HG02943 (cell line): ENCODE data around the gene PPP1R13B.
"Not testable (repeated sequence)": the region's sequence is repeated elsewhere in the genome, so short reads cannot be mapped to it uniquely, and the experiment has no call there.

Experiments used
- ATAC-seq: cut with Tn5 transposase; IDR thresholded peaks from one replicate; pipeline ENCODE4 v1.9.1; 2021; ENCODE audit warnings: mild to moderate bottlenecking, low read depth, moderate library complexity; ENCODE audit not compliant: unreplicated experiment

Gene PPP1R13B

DNA sequence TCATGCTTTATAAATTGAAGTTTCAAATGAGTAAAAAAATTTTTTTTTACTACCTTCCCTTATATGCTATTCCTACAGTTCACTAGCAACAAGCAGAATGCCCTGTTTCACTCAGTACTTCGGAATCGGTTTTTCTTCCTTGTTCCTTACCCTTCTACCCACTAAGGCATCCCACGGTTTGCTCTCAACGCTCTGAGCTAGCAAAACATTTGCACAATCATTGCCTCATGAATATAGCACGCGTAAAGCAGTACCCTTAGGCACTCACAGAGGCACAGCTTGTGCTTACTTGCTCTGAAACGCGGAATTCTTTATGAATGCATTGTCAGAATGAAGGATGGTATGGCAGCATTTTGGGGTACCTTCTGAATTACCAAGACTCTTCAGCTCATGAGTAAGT lies 45.0 kb downstream of the PPP1R13B start:
- ATAC-seq: no peak

DNA sequence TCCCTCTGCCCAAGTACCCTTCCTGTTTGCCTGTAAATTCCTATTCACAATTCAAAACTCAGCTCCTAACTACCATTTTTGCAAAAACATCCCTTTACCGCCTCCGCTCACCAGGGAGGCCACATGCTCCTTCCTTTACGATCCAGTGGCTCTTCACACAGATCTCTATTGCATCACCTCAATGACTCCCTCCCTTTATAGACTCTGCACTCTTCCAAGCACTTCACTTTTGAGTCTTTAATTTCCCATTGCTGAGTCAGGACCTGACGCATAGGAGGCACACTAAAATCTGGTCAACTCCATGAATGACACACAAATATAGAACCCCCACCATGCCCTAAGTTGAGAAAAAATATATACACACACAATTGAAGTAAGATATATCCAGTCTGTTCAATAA lies 45.9 kb downstream of the PPP1R13B start:
- ATAC-seq: no peak

DNA sequence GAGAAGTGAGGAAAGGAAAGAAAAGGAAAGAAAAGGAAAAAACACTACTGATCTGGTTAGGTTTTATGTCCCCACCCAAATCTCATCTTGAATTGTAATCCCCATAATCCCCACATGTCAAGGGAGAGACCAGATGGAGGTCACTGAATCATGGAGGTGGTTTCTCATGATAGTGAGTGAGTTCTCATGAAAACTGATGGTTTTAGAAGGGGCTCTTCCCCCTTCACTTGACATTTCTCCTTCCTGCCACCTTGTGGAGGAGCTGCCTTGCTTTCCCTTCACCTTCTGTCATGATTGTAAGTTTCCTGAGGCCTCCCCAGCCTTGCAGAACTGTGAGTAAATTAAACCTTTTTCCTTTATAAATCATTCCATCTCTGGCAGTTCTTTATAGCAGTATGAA lies 54.2 kb downstream of the PPP1R13B start:
- not testable (repeated sequence) for ATAC-seq

DNA sequence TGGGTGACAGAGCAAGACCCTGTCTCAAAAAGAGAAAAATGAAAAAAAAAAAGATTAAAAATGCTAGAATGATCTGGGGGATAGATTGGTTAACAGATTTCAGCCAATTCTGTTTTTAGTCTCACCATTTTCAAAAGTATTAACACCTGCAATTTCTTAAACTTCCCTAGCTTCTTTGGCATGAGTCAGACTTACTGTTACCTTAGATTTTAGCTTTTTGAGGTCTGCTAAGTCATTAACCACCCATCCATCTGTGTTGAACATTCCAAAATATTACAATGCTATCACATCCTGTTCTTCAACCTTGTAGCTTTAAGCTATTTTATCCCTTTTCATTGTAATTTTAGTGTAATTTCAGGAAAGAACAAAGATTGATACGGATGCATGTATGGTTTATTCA lies 59.3 kb downstream of the PPP1R13B start:
- no peak for ATAC-seq

- ATAC-seq: no peak
These were observed 65.0 kb downstream of the PPP1R13B start for GRCh38 chr14:103782376-103782775.

DNA sequence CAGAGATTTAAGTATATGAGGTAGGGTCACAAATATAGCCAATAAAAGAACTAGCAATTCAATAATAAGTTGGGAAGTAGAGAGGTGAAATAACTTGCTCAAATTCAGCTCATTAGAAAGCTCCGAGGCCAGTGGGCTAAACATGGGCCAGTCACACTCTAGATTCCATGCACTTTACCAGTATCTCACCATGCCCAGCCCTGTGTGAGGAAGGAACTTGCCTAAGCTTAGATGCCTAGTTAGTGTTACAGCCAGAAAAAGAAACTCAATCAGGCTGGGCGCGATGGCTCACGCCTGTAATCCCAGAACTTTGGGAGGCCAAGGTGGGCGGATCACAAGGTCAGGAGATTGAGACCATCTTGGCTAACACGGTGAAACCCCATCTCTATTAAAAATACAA lies 71.1 kb downstream of the PPP1R13B start:
- not testable (repeated sequence) for ATAC-seq

DNA sequence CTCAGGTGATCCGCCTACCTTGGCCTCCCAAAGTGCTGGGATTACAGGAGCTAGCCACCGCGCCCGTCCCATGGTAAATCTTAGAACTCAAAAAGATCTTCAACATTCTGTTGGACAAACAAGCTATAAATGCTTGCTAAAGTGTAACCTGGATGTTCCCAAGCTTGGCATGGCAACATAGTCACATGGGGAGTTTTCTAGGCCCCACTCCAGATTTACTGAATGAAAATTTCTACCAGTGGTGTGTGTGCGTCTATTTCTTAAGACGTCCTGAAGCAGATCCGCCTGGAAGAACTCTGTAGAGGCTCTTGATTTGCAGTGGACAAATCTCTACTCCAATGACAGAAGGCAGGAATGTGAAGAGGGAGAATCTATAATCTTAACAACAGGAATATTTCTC lies 71.9 kb downstream of the PPP1R13B start:
- no peak for ATAC-seq

DNA sequence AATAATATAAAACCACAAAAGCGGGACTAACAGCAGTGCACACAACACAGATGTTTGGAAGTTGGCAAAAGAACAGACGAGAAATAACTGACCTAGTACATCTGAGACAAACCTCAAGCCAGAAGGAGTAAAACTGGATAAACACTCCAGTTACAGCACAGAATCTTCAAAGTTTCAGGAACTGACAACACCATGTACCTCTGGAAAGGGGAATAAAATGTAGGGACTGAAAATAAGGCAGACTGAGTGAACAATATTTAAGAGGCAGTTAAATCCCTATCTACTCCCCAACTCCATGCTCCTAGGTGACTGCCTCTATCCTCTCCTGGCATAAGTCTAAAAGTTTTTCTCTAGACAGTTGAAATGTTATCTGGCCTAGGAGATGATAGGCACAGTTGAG lies 73.9 kb downstream of the PPP1R13B start:
- ATAC-seq: no peak

DNA sequence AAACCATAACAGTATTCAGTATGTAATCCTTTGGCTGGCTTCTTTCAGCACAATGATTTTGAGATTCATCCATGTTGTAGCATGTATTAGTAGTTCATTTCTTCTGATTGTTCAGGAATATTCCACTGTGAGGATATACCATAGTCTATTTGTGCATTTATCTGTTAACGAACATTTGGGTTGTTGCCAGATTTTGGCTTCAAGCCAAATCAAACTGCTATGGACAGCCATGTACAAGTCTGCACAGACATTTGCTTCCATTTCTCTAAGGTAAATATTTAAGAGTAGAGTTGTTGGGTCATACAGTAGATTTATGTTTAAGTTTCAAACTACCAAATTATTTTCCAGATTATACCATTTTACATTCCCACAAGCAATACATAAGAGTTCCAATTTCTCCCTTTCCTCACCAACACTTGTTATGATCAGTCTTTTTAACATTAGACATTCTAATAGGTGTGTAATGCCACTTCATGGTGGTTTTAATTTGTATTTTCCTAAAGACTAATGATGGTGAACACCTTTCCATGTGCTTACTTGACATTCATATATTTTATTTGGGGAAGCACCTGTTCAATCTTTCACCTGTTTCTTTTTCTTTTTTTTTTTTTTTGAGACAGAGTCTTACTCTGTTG lies 75.2 kb downstream of the PPP1R13B start:
- ATAC-seq: no peak

- no peak for ATAC-seq
These were observed 76.5 kb downstream of the PPP1R13B start for GRCh38 chr14:103770902-103771301.

- ATAC-seq: no peak
These were observed 76.9 kb downstream of the PPP1R13B start for GRCh38 chr14:103770500-103770899.

DNA sequence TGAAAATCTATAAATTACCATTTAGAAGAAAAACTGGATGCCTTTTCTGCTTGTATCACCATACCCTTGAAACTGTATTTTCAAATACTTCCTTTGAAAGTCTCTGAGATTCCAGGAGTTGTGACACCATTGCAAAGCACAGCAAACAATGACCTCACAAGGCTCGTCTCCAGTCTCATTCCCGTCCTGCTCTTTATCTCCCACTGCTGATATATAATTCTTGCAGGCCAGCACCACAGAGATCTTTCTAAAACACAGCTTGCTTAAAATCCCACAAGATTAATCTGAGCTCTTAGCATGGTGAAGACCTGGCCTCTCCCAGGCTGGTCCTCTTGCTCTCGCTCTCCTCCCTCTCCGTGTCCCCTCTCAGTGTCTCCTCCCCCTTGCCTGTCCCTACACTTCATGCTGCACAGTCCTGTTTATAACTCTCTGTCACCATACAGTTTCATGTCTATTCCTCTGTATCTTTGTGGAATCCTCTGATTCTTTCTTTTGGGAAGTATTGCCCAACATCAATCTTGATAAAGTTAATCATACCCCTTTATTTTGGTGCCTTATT lies 80.0 kb downstream of the PPP1R13B start:
- ATAC-seq: no peak

DNA sequence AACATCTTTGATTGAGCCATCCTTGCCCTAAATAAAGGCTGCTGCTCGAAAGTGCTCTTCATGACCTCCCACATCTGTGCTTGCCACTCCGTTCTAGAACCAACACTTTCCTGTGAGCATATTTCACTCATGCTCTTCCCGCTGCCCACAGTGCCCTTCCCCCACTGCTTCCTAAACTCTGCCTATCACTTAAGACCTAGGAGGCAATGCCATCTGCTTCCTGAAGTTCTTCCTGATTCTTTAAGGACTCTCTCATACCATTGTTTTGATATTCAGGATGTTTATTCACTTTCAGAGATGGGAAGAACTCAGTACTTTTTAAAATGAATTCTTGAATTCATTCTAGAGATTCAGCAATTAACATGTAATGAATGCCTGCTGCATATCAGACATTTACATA lies 81.8 kb downstream of the PPP1R13B start:
- ATAC-seq: no peak

- peak; percentile 78 for ATAC-seq
These were observed 83.5 kb downstream of the PPP1R13B start for GRCh38 chr14:103763730-103764488.

GRCh38 chr14:103762541-103762940 lies 84.8 kb downstream of the PPP1R13B start:
- no peak for ATAC-seq

DNA sequence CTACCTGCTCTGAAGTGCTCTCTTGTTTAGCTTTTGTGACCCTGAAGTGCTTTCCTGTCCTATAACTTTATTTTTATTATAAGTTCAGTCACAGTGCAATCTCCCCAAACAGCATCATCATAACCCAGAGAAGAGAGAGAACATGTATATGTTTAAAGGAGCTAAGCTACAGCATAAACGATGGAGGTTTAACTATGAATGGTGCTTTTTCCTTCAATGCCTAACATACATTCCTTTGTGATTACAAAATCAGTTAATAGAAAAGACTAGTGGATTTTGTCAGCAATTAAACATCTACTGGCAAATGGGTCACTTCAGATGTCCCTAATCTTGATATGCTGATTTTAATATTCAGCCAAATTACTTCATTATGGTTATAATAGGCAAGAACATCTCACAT lies 85.3 kb downstream of the PPP1R13B start:
- ATAC-seq: no peak

DNA sequence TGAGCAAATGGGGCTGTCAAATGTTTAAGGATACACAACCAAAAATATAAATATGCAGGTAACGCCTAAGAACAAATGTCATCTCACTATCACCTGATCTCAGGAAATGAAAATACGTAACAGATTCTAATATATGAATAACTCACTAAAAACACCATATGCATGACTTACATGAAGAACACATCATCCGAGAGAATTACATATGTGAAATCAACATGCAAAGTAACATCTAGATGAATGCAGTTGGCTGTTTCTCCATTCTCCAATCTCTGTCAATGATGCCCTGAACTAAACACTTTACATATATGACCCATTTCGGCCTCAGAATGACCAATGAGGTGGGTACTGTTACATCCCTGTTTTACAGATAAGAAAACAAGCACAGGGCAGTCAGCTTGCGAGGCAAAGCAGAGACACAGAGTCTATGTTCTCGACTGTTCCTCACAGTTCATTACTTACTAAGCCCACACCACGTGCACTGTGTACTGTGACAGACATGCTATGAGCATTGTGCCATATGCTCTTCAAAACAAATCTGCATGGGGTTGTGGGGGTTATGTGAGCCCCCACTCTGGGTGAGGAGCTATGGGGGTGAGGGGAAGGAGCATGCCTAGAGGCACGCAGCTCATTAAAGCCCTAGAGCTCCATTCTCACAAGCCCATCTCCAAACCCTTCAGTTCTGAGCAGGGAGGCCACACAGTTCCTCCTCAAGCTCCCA lies 89.2 kb downstream of the PPP1R13B start:
- ATAC-seq: no peak

DNA sequence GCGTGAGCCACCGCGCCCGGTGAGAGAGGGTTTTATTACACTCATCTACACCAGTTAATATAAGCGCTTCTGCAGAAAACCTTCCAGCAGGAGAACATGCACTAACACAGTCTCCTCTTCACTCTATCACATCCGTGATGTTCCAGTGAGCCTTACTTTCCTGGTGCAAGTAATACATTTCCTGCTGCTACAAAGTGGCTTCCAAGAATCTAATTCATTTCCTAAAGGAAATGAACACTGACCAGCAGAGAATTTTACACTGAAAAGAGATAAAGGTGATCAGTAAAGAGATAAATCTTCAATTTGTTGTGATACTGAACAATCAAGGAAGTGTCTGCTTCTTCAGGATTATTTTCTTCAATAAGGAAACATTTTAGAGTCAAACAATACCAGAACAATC lies 92.3 kb downstream of the PPP1R13B start:
- no peak for ATAC-seq

DNA sequence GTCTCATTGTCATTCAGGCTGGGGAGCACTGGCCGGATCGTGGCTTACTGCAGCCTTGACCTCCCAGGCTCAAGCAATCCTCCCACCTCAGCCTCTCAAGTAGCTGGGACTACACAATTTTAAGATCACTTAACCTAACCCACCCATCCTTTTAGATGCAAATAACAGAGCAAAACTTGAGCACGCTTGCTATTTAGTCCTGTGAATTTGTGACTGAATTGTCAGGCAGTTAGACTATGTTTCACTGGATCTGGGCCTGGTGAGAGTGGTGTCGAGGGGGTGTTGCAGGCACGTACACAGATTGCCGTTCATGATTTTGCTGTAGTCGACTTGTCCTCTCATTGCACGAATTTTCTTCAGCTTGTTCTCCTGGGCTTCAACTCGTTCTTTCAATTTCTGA lies 93.6 kb downstream of the PPP1R13B start:
- no peak for ATAC-seq

- no peak for ATAC-seq
These were observed 97.5 kb downstream of the PPP1R13B start for GRCh38 chr14:103749860-103750259.

DNA sequence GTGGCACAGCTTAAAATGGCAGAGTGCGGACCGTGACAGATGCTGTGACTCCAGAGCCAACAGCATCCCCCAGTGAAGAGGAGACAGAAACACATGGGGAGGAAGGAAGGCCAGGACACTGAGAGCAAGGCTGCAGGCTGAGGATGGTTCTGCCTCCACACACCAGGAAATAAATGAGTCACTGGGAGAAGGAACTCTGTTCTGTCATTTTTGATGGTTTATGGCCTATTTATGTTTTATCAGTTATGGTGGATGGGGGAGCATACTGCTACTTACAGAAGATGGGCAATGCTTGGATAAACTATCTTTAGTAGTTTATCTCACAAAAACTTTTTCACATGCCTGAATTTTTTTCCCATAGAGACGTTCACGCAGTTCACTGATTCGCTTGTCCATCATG lies 97.9 kb downstream of the PPP1R13B start:
- ATAC-seq: no peak

- ATAC-seq: no peak
These were observed 98.9 kb downstream of the PPP1R13B start for GRCh38 chr14:103748534-103748857.
